Activated T-cell treated with anti-CD3 and anti-CD28 coated beads, Interleukin-2, amount 50 U/mL, for 24 hours (primary cell): ENCODE results near the gene ATP6V1B1.
A peak's percentile ranks its signal among the peaks of the same experiment; 100 is the strongest.

Experiments
- DNase-seq: peaks from one replicate; pipeline ENCODE4 v3.0.0-alpha.2; 2020
- H3K27ac Mint-ChIP-seq: 2 replicates; pipeline ENCODE4 v1.8.0; 2020; ENCODE audit warnings: mild to moderate bottlenecking, mixed read lengths
- H3K27me3 Mint-ChIP-seq: 2 replicates; pipeline ENCODE4 v1.8.0; 2020; ENCODE audit warnings: mixed read lengths
- H3K36me3 Mint-ChIP-seq: 2 replicates; pipeline ENCODE4 v1.8.0; 2020; ENCODE audit warnings: low read depth, mixed read lengths
- H3K4me1 Mint-ChIP-seq: 2 replicates; pipeline ENCODE4 v1.8.0; 2020; ENCODE audit warnings: low read depth, mixed read lengths
- H3K4me3 Mint-ChIP-seq: 2 replicates; pipeline ENCODE4 v1.8.0; 2020; ENCODE audit warnings: mild to moderate bottlenecking, moderate library complexity, mixed read lengths
- H3K9me3 Mint-ChIP-seq: 2 replicates; pipeline ENCODE4 v1.8.0; 2020; ENCODE audit warnings: mixed read lengths

ATP6V1B1 gene

GRCh38 chr2:70959851-70960832 is 24.4 kb downstream of the ATP6V1B1 start:
- peaks cover 54% of the 10 kb centered on the region for H3K27me3 Mint-ChIP-seq

DNA sequence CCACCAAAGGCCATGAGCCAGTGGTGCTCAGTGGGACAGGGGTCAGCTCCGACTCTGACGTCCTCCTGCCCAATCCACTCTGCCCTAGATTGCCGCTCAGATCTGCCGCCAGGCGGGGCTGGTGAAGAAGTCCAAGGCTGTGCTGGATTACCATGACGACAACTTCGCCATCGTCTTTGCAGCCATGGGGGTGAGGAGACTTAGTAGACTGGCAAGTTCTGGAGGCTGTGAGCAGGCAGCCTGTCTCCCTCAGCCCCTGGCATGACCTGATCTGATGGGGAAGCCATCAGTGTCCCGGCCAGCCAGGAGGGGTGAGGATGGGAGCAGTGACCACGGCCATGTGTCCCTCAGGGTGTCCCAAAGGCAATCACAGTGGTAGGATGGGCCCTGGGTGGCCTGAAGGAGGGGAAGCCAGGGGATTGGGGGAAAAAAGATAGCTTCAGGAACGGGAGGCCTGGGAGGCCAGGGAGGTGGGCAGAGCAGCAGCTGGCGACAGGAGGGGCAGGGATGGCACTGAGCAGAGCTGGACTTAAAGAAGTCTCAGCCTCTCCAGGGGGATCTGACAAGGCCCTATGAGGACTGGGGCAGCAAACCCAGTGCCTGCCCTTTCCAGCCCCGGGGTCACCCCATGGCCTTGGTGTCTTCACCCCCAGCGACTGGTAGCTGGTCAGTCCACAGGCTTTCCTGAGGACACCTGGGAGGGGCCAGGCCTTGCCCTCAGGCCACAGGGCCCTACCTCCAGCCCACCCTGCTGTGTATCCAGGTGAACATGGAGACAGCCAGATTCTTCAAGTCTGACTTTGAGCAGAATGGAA is 25.3 kb downstream of the ATP6V1B1 start:
- Mint-ChIP-seq H3K36me3 (no peaks in the 10 kb centered on the region), H3K4me3 (no peak overlapping the region), H3K27ac (no peak overlapping the region), H3K4me1 (peaks cover 10% of the 10 kb centered on the region), H3K9me3 (no peaks in the 10 kb centered on the region), H3K27me3 (peaks cover 48% of the 10 kb centered on the region)
- DNase-seq, result peak; percentile 25

More at GRCh38 chr2:70959851-70960832, 24.4 kb downstream of the ATP6V1B1 start:
- no peak overlapping the region for H3K4me3 Mint-ChIP-seq
- H3K27ac Mint-ChIP-seq, result no peak overlapping the region
- H3K9me3 Mint-ChIP-seq, result no peaks in the 10 kb centered on the region
- no peaks in the 10 kb centered on the region for H3K36me3 Mint-ChIP-seq
- DNase-seq, result peak; percentile 27
- peaks cover 9% of the 10 kb centered on the region for H3K4me1 Mint-ChIP-seq

DNA sequence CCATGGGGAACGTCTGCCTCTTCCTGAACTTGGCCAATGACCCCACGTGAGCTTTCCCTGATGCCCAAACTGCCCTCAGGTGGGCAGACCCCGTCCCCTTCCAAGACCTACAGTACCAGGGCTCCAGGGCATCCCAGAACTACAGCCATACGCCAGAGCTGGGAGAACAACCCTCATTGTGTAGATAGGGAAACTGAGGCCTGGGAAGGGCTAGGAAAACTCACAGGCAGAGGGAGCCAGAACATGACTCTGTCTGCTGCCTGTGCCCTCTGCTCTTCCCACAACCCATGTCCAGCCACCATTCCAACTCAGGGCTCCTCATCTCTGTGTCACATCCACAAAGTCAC is 25.9 kb downstream of the ATP6V1B1 start:
- Mint-ChIP-seq H3K4me1 (peaks cover 10% of the 10 kb centered on the region), H3K27me3 (peaks cover 45% of the 10 kb centered on the region), H3K9me3 (no peaks in the 10 kb centered on the region), H3K27ac (no peak overlapping the region), H3K36me3 (no peaks in the 10 kb centered on the region), H3K4me3 (no peak overlapping the region)
- DNase-seq, result no peak

DNA sequence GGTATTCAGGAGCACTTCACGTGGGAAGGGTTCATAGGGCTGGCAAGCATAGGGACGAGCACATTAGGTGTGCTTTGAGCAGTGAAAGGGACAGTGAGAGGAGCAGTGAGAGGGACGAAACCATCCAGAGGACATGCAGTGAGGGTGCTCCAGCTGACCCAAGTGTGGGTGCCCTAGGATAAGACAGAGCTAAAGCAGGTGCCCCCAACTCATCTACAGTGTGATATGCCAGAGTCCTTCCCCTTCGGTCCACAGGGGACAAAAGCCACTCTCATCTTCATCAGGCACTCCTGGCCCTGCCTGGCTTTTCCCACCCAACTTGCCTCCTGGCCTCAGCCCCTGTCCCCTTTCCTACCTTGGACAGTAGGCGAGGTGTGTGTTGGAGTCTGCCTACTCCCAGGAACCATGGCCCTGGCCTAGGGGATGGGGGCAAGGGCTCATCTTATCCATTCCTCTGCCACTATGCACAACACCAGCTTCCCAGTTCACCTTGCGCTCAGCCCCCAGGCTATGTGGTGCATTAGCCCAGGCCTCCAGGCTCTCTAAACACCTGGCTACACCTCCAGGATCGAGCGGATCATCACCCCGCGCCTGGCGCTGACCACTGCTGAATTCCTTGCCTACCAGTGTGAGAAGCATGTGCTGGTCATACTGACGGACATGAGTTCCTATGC is 26.6 kb downstream of the ATP6V1B1 start:
- peaks cover 43% of the 10 kb centered on the region for H3K27me3 Mint-ChIP-seq
- DNase-seq, result peak; percentile 21

DNA sequence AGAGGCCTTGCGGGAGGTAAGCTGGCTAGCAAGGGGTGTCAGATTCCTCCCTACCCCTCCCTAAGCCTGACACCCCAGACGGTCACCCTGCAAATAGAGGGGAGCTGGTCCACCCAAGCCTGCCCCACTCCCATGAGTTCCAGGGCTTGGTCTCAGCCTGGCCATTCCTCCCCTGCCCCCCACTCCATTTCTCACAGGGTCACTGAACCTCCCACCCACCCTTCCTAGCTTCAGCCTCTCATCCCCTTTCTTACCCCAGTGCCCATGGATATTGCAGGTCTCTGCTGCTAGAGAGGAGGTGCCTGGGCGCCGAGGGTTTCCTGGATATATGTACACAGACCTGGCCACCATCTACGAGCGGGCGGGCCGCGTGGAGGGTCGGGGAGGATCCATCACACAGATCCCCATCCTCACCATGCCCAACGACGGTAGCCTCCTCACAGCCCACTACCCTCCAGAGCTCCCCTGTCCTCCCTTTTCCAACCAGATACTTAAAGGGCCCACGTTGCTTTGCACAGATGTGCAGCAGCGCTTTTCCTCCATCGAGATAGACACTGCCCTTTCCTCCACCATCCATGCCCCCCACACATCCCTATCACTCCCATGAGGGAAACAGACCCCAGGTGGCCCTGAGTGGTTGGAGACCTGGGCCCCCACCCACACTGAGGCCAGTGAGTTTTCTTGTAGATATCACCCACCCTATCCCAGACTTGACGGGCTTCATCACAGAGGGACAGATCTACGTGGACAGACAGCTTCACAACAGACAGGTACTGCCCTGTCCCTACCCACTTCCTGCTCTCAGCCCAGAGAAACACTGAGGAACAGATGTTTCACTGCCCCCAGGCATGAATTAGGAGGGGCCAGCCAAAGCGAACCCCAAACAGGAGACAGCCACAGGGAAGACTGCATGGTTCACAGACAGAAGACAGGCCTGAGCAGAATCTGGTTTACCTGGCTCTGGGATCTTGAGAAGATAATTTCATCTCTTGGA is 27.5 kb downstream of the ATP6V1B1 start:
- Mint-ChIP-seq H3K36me3 (no peaks in the 10 kb centered on the region), H3K27ac (no peak overlapping the region), H3K27me3 (peaks cover 37% of the 10 kb centered on the region), H3K4me3 (no peak overlapping the region), H3K9me3 (no peaks in the 10 kb centered on the region), H3K4me1 (peaks cover 10% of the 10 kb centered on the region)
- DNase-seq, result peak; percentile 13

More for the DNA sequence above, 26.6 kb downstream of the ATP6V1B1 start:
- H3K36me3 Mint-ChIP-seq, result no peaks in the 10 kb centered on the region
- peaks cover 10% of the 10 kb centered on the region for H3K4me1 Mint-ChIP-seq
- H3K27ac Mint-ChIP-seq, result no peak overlapping the region
- H3K4me3 Mint-ChIP-seq, result no peak overlapping the region
- no peaks in the 10 kb centered on the region for H3K9me3 Mint-ChIP-seq

- no peak for DNase-seq
- Mint-ChIP-seq H3K36me3 (no peaks in the 10 kb centered on the region), H3K27me3 (peaks cover 31% of the 10 kb centered on the region), H3K4me3 (no peak overlapping the region), H3K4me1 (peaks cover 8% of the 10 kb centered on the region), H3K27ac (no peak overlapping the region), H3K9me3 (no peaks in the 10 kb centered on the region)
Measured at GRCh38 chr2:70964133-70964532, 28.4 kb downstream of the ATP6V1B1 start.

DNA sequence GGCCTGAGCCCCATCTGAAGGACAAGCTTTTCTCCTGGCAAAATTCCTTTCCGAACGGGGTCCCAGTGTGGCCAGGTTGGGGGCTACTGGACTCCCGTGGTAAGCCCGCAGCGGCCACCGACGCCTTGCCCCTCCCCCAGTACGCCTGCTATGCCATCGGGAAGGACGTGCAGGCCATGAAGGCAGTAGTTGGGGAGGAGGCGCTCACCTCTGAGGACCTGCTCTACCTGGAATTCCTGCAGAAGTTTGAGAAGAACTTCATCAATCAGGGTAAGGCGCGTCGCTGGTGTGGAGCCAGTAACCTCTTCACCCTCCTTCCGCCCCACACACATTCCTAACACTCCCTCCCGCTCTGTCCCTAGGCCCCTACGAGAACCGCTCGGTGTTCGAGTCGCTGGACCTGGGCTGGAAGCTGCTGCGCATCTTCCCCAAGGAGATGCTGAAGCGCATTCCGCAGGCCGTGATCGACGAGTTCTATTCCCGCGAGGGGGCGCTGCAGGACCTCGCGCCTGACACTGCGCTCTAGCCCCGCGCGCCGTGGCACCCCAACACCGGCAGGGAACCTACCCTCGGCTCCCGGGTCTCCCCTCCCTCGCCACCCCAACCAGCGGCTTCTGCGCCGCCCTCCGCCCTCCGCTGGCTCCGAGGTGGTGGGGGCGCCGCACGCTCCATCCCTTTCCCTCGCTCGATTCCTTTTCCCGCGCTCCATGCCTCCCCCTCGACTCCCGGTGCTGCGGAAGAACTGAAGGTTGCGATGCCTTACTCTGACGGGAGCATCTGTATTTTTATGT is 29.1 kb downstream of the ATP6V1B1 start:
- Mint-ChIP-seq H3K9me3 (no peaks in the 10 kb centered on the region), H3K27me3 (peaks cover 30% of the 10 kb centered on the region), H3K4me3 (peak overlapping the region; percentile 81), H3K36me3 (no peaks in the 10 kb centered on the region), H3K27ac (no peak overlapping the region), H3K4me1 (peaks cover 8% of the 10 kb centered on the region)
- DNase-seq, result peak; percentile 88

GRCh38 chr2:70965506-70965905 is 29.8 kb downstream of the ATP6V1B1 start:
- H3K36me3 Mint-ChIP-seq, result no peaks in the 10 kb centered on the region
- peaks cover 8% of the 10 kb centered on the region for H3K4me1 Mint-ChIP-seq
- H3K27ac Mint-ChIP-seq, result no peak overlapping the region
- H3K9me3 Mint-ChIP-seq, result no peaks in the 10 kb centered on the region
- H3K4me3 Mint-ChIP-seq, result peak overlapping the region; percentile 81
- peak; percentile 28 for DNase-seq
- H3K27me3 Mint-ChIP-seq, result peaks cover 36% of the 10 kb centered on the region

DNA sequence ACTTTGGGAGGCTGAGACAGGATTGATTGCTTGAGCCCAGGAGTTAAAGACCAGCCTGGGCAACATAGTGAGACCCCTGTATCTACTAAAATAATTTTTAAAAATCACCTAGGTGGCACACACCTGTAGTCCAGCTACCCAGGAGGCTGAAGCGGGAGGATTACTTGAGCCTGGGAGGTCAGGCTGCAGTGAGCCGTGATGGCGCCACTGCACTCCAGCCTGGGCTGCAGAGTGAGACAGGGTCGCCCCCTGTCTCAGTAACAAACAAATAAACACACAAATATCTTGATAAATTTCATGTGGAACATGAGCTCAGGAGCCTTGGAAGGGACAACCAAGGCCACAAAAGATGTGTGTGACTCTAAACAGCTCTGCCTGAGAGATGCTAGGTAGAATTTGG is 31.0 kb downstream of the ATP6V1B1 start:
- Mint-ChIP-seq H3K27ac (no peak overlapping the region), H3K9me3 (no peaks in the 10 kb centered on the region), H3K36me3 (no peaks in the 10 kb centered on the region), H3K27me3 (peaks cover 34% of the 10 kb centered on the region), H3K4me3 (no peak overlapping the region), H3K4me1 (peaks cover 8% of the 10 kb centered on the region)
- no peak for DNase-seq

GRCh38 chr2:70967189-70967588 is 31.5 kb downstream of the ATP6V1B1 start:
- no peaks in the 10 kb centered on the region for H3K36me3 Mint-ChIP-seq
- H3K27ac Mint-ChIP-seq, result no peak overlapping the region
- H3K4me1 Mint-ChIP-seq, result peaks cover 8% of the 10 kb centered on the region
- no peaks in the 10 kb centered on the region for H3K9me3 Mint-ChIP-seq
- no peak for DNase-seq
- no peak overlapping the region for H3K4me3 Mint-ChIP-seq
- peaks cover 33% of the 10 kb centered on the region for H3K27me3 Mint-ChIP-seq

DNA sequence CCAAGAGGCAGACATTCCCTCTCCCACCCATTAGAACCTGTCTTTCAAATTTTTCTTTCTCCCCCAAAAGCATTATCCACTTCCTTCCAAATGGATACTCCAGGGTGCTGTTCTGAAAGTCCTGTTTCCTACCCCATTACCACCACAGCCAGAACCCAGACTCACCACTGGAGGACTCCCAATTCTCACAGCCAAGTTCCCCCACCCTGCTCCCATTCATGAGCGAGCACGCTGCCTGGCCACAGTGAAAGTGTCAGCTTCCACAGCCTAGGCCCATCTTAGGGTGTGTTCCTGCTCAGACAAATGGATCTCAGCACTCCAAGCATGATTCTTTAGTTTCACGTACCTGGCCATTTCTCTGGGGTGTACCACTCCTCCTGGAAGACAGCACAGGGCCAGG is 38.9 kb downstream of the ATP6V1B1 start:
- Mint-ChIP-seq H3K36me3 (peaks cover 3% of the 10 kb centered on the region), H3K4me3 (no peak overlapping the region), H3K27me3 (peaks cover 15% of the 10 kb centered on the region), H3K9me3 (no peaks in the 10 kb centered on the region), H3K27ac (no peak overlapping the region), H3K4me1 (peaks cover 20% of the 10 kb centered on the region)
- no peak for DNase-seq

DNA sequence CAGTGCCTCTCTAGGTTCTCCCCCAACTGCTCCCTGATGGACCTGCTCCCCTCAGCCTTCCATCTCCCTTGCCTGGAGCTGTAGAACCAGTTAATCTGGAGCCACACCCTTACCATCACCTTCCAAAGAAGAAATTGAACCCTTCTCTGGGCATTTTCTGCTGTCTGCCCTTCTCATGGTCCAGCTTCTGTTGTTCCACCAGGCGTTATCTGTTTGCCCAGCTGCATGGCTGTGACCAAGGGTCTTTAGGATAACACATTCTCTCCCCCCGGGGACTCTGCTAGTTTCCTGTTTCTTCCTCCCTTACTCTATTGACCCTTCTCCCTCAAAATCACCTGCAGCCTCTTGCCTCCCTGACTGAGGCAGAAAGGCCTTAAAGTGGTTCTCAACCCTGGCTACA is 39.5 kb downstream of the ATP6V1B1 start:
- peaks cover 20% of the 10 kb centered on the region for H3K4me1 Mint-ChIP-seq
- DNase-seq, result no peak
- peaks cover 3% of the 10 kb centered on the region for H3K36me3 Mint-ChIP-seq
- no peak overlapping the region for H3K4me3 Mint-ChIP-seq
- no peaks in the 10 kb centered on the region for H3K9me3 Mint-ChIP-seq
- H3K27ac Mint-ChIP-seq, result no peak overlapping the region
- H3K27me3 Mint-ChIP-seq, result peaks cover 11% of the 10 kb centered on the region
